H9 (cell line): Measurements from ENCODE around the gene PDCD4. TPM values are rescaled to one million over a fixed set of nuclear protein-coding genes. Genes with fewer than 3 reads are reported as not detected.

Experiments used
- DNase-seq: peaks from one replicate; pipeline ENCODE4 v3.0.0-alpha.2; 2017
- H2AFZ ChIP-seq: one replicate; pipeline ENCODE4 v1.6.1; 2013; ENCODE audit warnings: mild to moderate bottlenecking, low read length, control low read depth, moderate library complexity
- H2AK5ac ChIP-seq: 2 replicates; pipeline ENCODE4 v1.6.1; 2013; ENCODE audit warnings: low read length, control low read depth, mixed read lengths; ENCODE audit not compliant: insufficient read length
- H2BK120ac ChIP-seq: one replicate; pipeline ENCODE4 v1.6.1; 2013; ENCODE audit warnings: low read depth, mild to moderate bottlenecking, low read length, control low read depth, inconsistent platforms; ENCODE audit not compliant: poor library complexity, severe bottlenecking
- H2BK12ac ChIP-seq: 2 replicates; pipeline ENCODE4 v1.6.1; 2013; ENCODE audit warnings: low read length, control low read depth, mixed read lengths, low read depth; ENCODE audit not compliant: insufficient read length
- H2BK15ac ChIP-seq: 2 replicates; pipeline ENCODE4 v1.6.1; 2013; ENCODE audit warnings: low read depth, low read length, control low read depth
- H2BK20ac ChIP-seq: one replicate; pipeline ENCODE4 v1.6.1; 2013; ENCODE audit warnings: low read depth, mild to moderate bottlenecking, low read length, control low read depth, inconsistent platforms; ENCODE audit not compliant: poor library complexity, severe bottlenecking
- H2BK5ac ChIP-seq: 2 replicates; pipeline ENCODE4 v1.6.1; 2013; ENCODE audit warnings: low read length, control low read depth, mixed read lengths; ENCODE audit not compliant: insufficient read length
- H3K14ac ChIP-seq: 2 replicates; pipeline ENCODE4 v1.6.1; 2013; ENCODE audit warnings: low read length, control low read depth; ENCODE audit not compliant: insufficient read depth
- H3K18ac ChIP-seq: 2 replicates; pipeline ENCODE4 v1.6.1; 2013; ENCODE audit warnings: low read depth, mild to moderate bottlenecking, mixed read lengths, low read length, control low read depth; ENCODE audit not compliant: insufficient read length
- H3K23ac ChIP-seq: 2 replicates; pipeline ENCODE4 v1.6.1; 2013; ENCODE audit warnings: low read length, control low read depth, mixed read lengths, low read depth; ENCODE audit not compliant: insufficient read length
- H3K23me2 ChIP-seq: 2 replicates; pipeline ENCODE4 v1.6.1; 2013; ENCODE audit warnings: low read depth, mild to moderate bottlenecking, mixed read lengths, low read length, control low read depth; ENCODE audit not compliant: insufficient read length, poor library complexity, severe bottlenecking
- H3K27ac ChIP-seq: 2 replicates; pipeline ENCODE4 v1.5.1; 2013; ENCODE audit warnings: low read length, control low read depth, mixed read lengths, low read depth; ENCODE audit not compliant: insufficient read length
- H3K27me3 ChIP-seq: 2 replicates; pipeline ENCODE4 v1.6.1; 2013; ENCODE audit warnings: low read length, control low read depth, inconsistent platforms; ENCODE audit not compliant: insufficient read depth
- H3K4ac ChIP-seq: 2 replicates; pipeline ENCODE4 v1.6.1; 2013; ENCODE audit warnings: low read depth, mild to moderate bottlenecking, control low read depth, inconsistent platforms, low read length, moderate library complexity
- H3K4me1 ChIP-seq: 2 replicates; pipeline ENCODE4 v1.6.1; 2013; ENCODE audit warnings: low read length, control low read depth, inconsistent platforms; ENCODE audit not compliant: insufficient read depth
- H3K4me2 ChIP-seq: 2 replicates; pipeline ENCODE4 v1.6.1; 2013; ENCODE audit warnings: low read length, control low read depth, mixed read lengths; ENCODE audit not compliant: insufficient read length, insufficient read depth
- H3K56ac ChIP-seq: 2 replicates; pipeline ENCODE4 v1.6.1; 2013; ENCODE audit warnings: low read depth, mild to moderate bottlenecking, mixed read lengths, low read length, control low read depth; ENCODE audit not compliant: insufficient read length
- H3K79me1 ChIP-seq: 2 replicates; pipeline ENCODE4 v1.6.1; 2013; ENCODE audit warnings: low read depth, mild to moderate bottlenecking, moderate library complexity, low read length, control low read depth, inconsistent platforms; ENCODE audit not compliant: insufficient read depth, poor library complexity, severe bottlenecking
- H3K79me2 ChIP-seq: 2 replicates; pipeline ENCODE4 v1.6.1; 2013; ENCODE audit warnings: low read length, control low read depth, inconsistent platforms; ENCODE audit not compliant: insufficient read depth
- H3K9ac ChIP-seq: 2 replicates; pipeline ENCODE4 v1.6.1; 2013; ENCODE audit warnings: low read length, control low read depth, mixed read lengths; ENCODE audit not compliant: insufficient read length; ENCODE audit errors: extremely low read depth
- H3K9me3 ChIP-seq: one replicate; pipeline ENCODE4 v1.6.1; 2013; ENCODE audit warnings: low read depth, low read length, inconsistent platforms; ENCODE audit not compliant: control insufficient read depth
- H3T11ph ChIP-seq: one replicate; pipeline ENCODE4 v1.6.1; 2013; ENCODE audit warnings: mild to moderate bottlenecking, low read length, control low read depth, inconsistent platforms
- H4K20me1 ChIP-seq: one replicate; pipeline ENCODE4 v1.6.1; 2013; ENCODE audit not compliant: control insufficient read depth, insufficient read length, insufficient read depth
- H4K5ac ChIP-seq: 2 replicates; pipeline ENCODE4 v1.6.1; 2013; ENCODE audit warnings: low read depth, mild to moderate bottlenecking, mixed read lengths, low read length, control low read depth; ENCODE audit not compliant: insufficient read length
- H4K8ac ChIP-seq: replicated peaks from 2 replicates; pipeline ENCODE4 v1.6.1; 2013; ENCODE audit warnings: low read length, control low read depth, mixed read lengths, low read depth; ENCODE audit not compliant: insufficient read length
- H4K91ac ChIP-seq: 2 replicates; pipeline ENCODE4 v1.6.1; 2013; ENCODE audit warnings: low read depth, mild to moderate bottlenecking, moderate library complexity, mixed read lengths, low read length, control low read depth; ENCODE audit not compliant: insufficient read length
- H3K27ac Mint-ChIP-seq, 3 experiments: 2 replicates in 2 of 3; 3 replicates in 1 of 3; pipeline ENCODE4 v1.8.0; 2020 to 2021; ENCODE audit warnings: mixed read lengths in 3 of 3, mild to moderate bottlenecking in 1 of 3, moderate library complexity in 1 of 3
- H3K27me3 Mint-ChIP-seq: 2 replicates; pipeline ENCODE4 v1.8.0; 2021; ENCODE audit warnings: low read depth, mild to moderate bottlenecking, moderate library complexity, mixed read lengths
- H3K36me3 Mint-ChIP-seq, 3 experiments: 2 replicates in 2 of 3; 3 replicates in 1 of 3; pipeline ENCODE4 v1.8.0; 2020 to 2021; ENCODE audit warnings: low read depth in 3 of 3, mixed read lengths in 3 of 3; ENCODE audit not compliant: insufficient read depth in 1 of 3
- H3K4me1 Mint-ChIP-seq, 2 experiments: 2 replicates each; pipeline ENCODE4 v1.8.0; 2020; ENCODE audit warnings: mixed read lengths in 2 of 2
- H3K4me3 Mint-ChIP-seq, 2 experiments: 2 replicates in 1 of 2; 3 replicates in 1 of 2; pipeline ENCODE4 v1.8.0; 2020 to 2021; ENCODE audit warnings: mild to moderate bottlenecking in 2 of 2, mixed read lengths in 2 of 2, moderate library complexity in 1 of 2
- H3K9me3 Mint-ChIP-seq, 2 experiments: 2 replicates in 1 of 2; 3 replicates in 1 of 2; pipeline ENCODE4 v1.8.0; 2020; ENCODE audit warnings: mild to moderate bottlenecking in 2 of 2, mixed read lengths in 2 of 2, moderate library complexity in 1 of 2
- CTCF ChIP-seq: fragments of 200-600 bp; sonication (generic); conservative IDR thresholded peaks from 3 replicates; pipeline ENCODE4 v1.8.0; 2021; ENCODE audit warnings: antibody characterized with exemption, mild to moderate bottlenecking
- WGBS: extraction: QIAGEN DNeasy Blood & Tissue Kit; methylation state at CpG from one replicate; pipeline ENCODE4 v1.1.7; 2013; ENCODE audit warnings: missing lambda C conversion rate, low lambda C conversion rate, mixed read lengths; ENCODE audit not compliant: insufficient read length; ENCODE audit errors: extremely low coverage; 5-methylcytosine and 5-hydroxymethylcytosine counted together
- total RNA-seq: library from RNA; stranded (reverse); gene quantifications from 2 replicates; pipeline ENCODE4 v1.2.1, GENCODE V29; 2021

The PDCD4 gene
- total RNA-seq, 1 experiment from 2014 or later, result 29.3 TPM

- no peak overlapping the region for H3K27ac ChIP-seq
- TF ChIP-seq CTCF, result no peak
These were observed 14.2 kb upstream of the PDCD4 start for GRCh38 chr10:110857265-110858171.

More at GRCh38 chr10:110857265-110858171, 14.2 kb upstream of the PDCD4 start:
- no peaks in the 10 kb centered on the region for H3K27me3 ChIP-seq
- H3K36me3 Mint-ChIP-seq, result no peaks in the 10 kb centered on the region
- no peak overlapping the region for H2BK120ac ChIP-seq
- no peak overlapping the region for H3K18ac ChIP-seq
- no peak overlapping the region for H3K56ac ChIP-seq
- no peak overlapping the region for H4K91ac ChIP-seq
- H3K4me3 Mint-ChIP-seq, result no peak overlapping the region
- no peaks in the 10 kb centered on the region for H3K23me2 ChIP-seq
- no peak overlapping the region for H2BK15ac ChIP-seq
- H3K14ac ChIP-seq, result no peak overlapping the region
- no peak overlapping the region for H2AK5ac ChIP-seq
- no peak overlapping the region for H3K4ac ChIP-seq
- no peak overlapping the region for H3K23ac ChIP-seq
- H4K20me1 ChIP-seq, result no peaks in the 10 kb centered on the region
- H3K27me3 Mint-ChIP-seq, result peaks cover 2% of the 10 kb centered on the region; the same call in 1 of the 2 replicates
- H3K9me3 Mint-ChIP-seq, result 0 out of 5 replicates have a peak, but pooled peaks cover 0 to 2% of the 10 kb centered on the region in 2 experiments
- no peak overlapping the region for H2AFZ ChIP-seq
- H3K4me1 ChIP-seq, result no peaks in the 10 kb centered on the region
- no peak overlapping the region for H4K8ac ChIP-seq
- H3K9ac ChIP-seq, result no peak overlapping the region
- WGBS, result no CpG with 5 or more reads among the region's 12 CpGs
- peaks cover 4 to 7% of the 10 kb centered on the region in 2 experiments for H3K4me1 Mint-ChIP-seq
- no peak overlapping the region for H2BK12ac ChIP-seq
- H2BK20ac ChIP-seq, result no peak overlapping the region
- no peak overlapping the region for H4K5ac ChIP-seq
- no peak overlapping the region for H2BK5ac ChIP-seq
- no peak overlapping the region for H3K27ac Mint-ChIP-seq
- no peaks in the 10 kb centered on the region for H3K9me3 ChIP-seq
- no peak for DNase-seq
- H3T11ph ChIP-seq, result no peak overlapping the region
- no peak overlapping the region for H3K4me2 ChIP-seq
- H3K79me2 ChIP-seq, result no peaks in the 10 kb centered on the region
- no peaks in the 10 kb centered on the region for H3K79me1 ChIP-seq
